ENCODE measurements around the gene MSH3.

- TF ChIP-seq POLR2AphosphoS5 (IDR thresholded peaks at IDR 0.05; ENCODE audit: low read depth, low read length) (no peak), POLR2A (IDR thresholded peaks at IDR 0.05; ENCODE audit: low read depth, low read length) (no peak)
Measured at GRCh38 chr5:80825786-80826460, 171.5 kb downstream of the MSH3 start.
